GM10266 (cell line): ENCODE measurements around the gene UTP20.

Source experiments
- DNase-seq: peaks from one replicate; pipeline ENCODE4 v3.0.0; 2012; ENCODE audit errors: extremely low spot score
- CTCF ChIP-seq: IDR thresholded peaks from 2 replicates; pipeline ENCODE4 v1.5.1; 2012; ENCODE audit warnings: mild to moderate bottlenecking, low read depth; ENCODE audit not compliant: control insufficient read depth, insufficient read depth; ENCODE audit errors: missing control alignments

UTP20 gene

GRCh38 chr12:101424620-101425019 lies 144.7 kb downstream of the UTP20 start:
- no peak for TF ChIP-seq CTCF
- DNase-seq = no peak

- TF ChIP-seq CTCF = no peak
- DNase-seq = no peak
Measured at GRCh38 chr12:101430456-101430855, 150.6 kb downstream of the UTP20 start.

- DNase-seq = no peak
- TF ChIP-seq CTCF = no peak
Measured at GRCh38 chr12:101436136-101436535, 156.2 kb downstream of the UTP20 start.
